Stomach (tissue), 4 donors: Measurements from ENCODE around the gene MOB3B.

Experiments used
- CTCF ChIP-seq, 7 experiments: fragments of 450-650 bp in 4 of 7; fragments of 200-600 bp in 3 of 7; sonication (generic) in 3 of 7; IDR thresholded peaks; one replicate each; pipeline ENCODE4 v1.5.1; 2016 to 2019; ENCODE audit warnings: antibody characterized with exemption in 7 of 7, control low read depth in 2 of 7, mild to moderate bottlenecking in 1 of 7
- EP300 ChIP-seq: sonication (generic); formaldehyde crosslinking; IDR thresholded peaks from one replicate; pipeline ENCODE4 v1.6.1; 2017; ENCODE audit warnings: antibody characterized with exemption
- POLR2A ChIP-seq, 4 donors: fragments of 450-650 bp; IDR thresholded peaks; one replicate each; pipeline ENCODE4 v1.6.1; 2016; ENCODE audit warnings: antibody characterized with exemption in 4 of 4, control low read depth in 2 of 4, mild to moderate bottlenecking in 1 of 4, moderate library complexity in 1 of 4

DNA sequence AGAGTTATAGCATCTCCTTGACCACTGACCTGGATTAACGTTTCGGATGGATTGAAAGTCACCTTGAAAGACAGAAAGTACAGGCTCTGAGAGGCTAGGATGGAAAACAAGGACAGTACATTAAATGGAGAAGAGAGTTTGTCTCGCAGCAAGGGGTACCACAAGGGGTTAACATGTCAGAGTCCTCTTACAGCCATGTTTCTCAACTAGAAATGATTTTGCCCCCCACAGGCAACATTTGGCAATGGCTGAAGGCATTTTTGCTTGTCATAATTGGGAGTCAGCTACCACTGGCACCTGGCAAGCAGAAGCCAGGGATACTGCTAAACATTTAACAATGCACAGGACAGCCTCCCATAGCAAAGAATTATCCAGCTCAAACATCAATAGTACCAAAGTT is 141.9 kb downstream of the MOB3B start:
- TF ChIP-seq POLR2A (IDR thresholded peaks at IDR 0.05) (no peak), CTCF (IDR thresholded peaks at IDR 0.05) (no peak), EP300 (no peak)
